Neural crest cell (in vitro differentiated cells): Measurements from ENCODE around the gene GDF7. TPM values are rescaled to one million over a fixed set of nuclear protein-coding genes. Genes with fewer than 3 reads are reported as not detected.
A peak's percentile ranks its signal among the peaks of the same experiment; 100 is the strongest.

Source experiments
- DNase-seq: peaks from one replicate; pipeline ENCODE4 v3.0.0; 2021; ENCODE audit warnings: low read depth, mixed read lengths, low spot score
- H3K27ac Mint-ChIP-seq: one replicate; pipeline ENCODE4 v1.8.0; 2021; ENCODE audit warnings: mild to moderate bottlenecking, mixed read lengths; ENCODE audit not compliant: unreplicated experiment
- H3K27me3 Mint-ChIP-seq: 2 replicates; pipeline ENCODE4 v1.8.0; 2021; ENCODE audit warnings: low read depth, mild to moderate bottlenecking, mixed read lengths
- H3K36me3 Mint-ChIP-seq: 2 replicates; pipeline ENCODE4 v1.8.0; 2021; ENCODE audit warnings: low read depth, mild to moderate bottlenecking, mixed read lengths
- H3K4me1 Mint-ChIP-seq: 2 replicates; pipeline ENCODE4 v1.8.0; 2021; ENCODE audit warnings: mixed read lengths
- H3K4me3 Mint-ChIP-seq: one replicate; pipeline ENCODE4 v1.8.0; 2021; ENCODE audit warnings: mild to moderate bottlenecking, mixed read lengths
- H3K9me3 Mint-ChIP-seq: 2 replicates; pipeline ENCODE4 v1.8.0; 2021; ENCODE audit warnings: mixed read lengths
- total RNA-seq: library from RNA; stranded (reverse); gene quantifications from 2 replicates; pipeline ENCODE4 v1.2.1, GENCODE V29; 2021
- TF ChIP-seq, protein P1 (sequence below): fragments of 200-600 bp; sonication (generic); conservative IDR thresholded peaks from 2 replicates; pipeline ENCODE4 v1.5.0; 2021; ENCODE audit warnings: antibody characterized with exemption, mild to moderate bottlenecking

Gene GDF7
- total RNA-seq, 1 donor from 2014 or later: 0.40 TPM

DNA sequence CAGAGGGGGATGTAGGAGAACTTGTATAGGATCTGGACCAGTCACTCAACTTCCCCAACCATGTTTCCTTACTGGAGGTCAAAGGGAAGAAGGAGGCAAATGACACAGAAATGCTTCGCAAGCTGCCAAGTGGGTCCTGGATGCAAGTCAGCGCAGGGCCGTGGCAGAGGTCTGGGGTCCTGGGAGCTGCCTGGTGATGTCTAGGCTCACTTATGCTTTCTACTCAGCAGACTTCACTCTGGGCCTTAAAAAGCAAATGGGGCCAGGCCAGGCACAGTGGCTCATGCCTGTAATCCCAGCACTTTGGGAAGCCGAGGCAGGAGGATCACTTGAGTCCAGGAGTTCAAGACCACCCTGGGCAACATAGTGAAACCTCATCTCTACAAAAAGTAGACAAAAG lies 36.0 kb upstream of the GDF7 start:
- Mint-ChIP-seq H3K4me1 (peaks cover 47% of the 10 kb centered on the region), H3K4me3 (no peak overlapping the region), H3K27ac (no peak overlapping the region), H3K27me3 (peaks cover 2% of the 10 kb centered on the region), H3K9me3 (no peaks in the 10 kb centered on the region), H3K36me3 (no peaks in the 10 kb centered on the region)
- TF ChIP-seq, protein P1, sequence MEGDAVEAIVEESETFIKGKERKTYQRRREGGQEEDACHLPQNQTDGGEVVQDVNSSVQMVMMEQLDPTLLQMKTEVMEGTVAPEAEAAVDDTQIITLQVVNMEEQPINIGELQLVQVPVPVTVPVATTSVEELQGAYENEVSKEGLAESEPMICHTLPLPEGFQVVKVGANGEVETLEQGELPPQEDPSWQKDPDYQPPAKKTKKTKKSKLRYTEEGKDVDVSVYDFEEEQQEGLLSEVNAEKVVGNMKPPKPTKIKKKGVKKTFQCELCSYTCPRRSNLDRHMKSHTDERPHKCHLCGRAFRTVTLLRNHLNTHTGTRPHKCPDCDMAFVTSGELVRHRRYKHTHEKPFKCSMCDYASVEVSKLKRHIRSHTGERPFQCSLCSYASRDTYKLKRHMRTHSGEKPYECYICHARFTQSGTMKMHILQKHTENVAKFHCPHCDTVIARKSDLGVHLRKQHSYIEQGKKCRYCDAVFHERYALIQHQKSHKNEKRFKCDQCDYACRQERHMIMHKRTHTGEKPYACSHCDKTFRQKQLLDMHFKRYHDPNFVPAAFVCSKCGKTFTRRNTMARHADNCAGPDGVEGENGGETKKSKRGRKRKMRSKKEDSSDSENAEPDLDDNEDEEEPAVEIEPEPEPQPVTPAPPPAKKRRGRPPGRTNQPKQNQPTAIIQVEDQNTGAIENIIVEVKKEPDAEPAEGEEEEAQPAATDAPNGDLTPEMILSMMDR: no peak
- no peak for DNase-seq

DNA sequence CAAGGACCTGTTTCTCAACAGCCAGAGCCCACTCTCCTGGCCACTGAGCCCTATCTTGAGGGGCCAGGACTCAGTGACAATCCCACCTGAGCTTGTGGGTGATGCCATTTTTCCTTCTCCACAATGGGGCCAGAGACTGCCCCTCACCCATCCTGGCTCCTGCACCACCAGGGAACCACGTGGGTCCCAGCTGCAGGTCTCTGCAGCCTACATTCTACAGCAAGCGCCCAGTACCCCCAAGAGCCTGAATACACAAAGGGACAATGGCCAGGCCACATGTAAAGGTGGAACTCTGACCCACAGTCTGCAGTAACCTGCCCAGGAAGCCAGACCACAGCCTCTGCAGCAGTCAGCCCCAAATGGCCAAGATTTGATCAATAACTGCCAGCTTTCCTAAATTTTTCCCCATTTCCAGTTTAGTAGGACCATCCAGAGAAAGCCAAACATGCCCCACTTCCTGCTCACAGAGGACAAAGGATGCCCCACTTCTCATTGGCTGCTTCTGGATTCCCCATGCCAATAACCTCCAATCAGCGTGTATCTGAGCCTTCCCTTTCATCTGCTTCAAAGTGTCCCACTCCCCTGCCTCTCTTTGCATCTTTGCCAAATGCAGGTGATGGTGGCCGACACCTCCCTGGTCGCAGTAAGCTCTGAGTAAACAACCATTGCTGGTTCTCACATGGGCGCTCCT lies 35.2 kb upstream of the GDF7 start:
- Mint-ChIP-seq H3K27me3 (peaks cover 2% of the 10 kb centered on the region), H3K4me1 (peaks cover 44% of the 10 kb centered on the region), H3K9me3 (no peaks in the 10 kb centered on the region), H3K36me3 (no peaks in the 10 kb centered on the region), H3K27ac (no peak overlapping the region), H3K4me3 (no peak overlapping the region)
- no peak for DNase-seq
- TF ChIP-seq, protein P1: no peak

DNA sequence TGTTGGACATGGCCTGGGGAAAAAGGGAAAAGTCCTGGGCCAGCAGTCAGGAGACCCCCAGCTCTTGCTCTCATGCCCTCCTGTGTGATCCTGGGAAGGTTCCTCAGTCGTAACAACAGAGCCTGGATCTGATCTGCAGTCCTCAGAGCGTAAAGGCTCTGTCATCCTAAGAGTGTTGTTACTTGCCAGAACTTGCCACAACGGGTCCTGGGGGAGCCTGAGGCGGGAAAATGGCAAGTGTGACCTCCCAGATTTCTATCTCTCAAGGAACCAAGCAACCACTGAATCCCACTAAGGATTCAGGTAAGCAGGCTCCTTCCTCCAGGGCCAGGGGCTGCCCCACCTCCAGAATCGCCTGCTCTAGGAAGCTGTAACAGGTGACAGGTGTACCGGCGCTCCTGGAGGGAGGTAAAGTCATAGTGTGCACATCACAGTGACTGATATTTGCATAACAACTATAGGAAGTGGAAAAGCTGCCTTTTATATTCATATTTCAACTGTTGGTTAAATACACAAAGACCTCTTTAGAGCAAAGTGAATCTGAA lies 34.4 kb upstream of the GDF7 start:
- H3K4me3 Mint-ChIP-seq: no peak overlapping the region
- H3K27me3 Mint-ChIP-seq: peaks cover 2% of the 10 kb centered on the region
- TF ChIP-seq, protein P1: no peak
- peaks cover 36% of the 10 kb centered on the region for H3K4me1 Mint-ChIP-seq
- H3K36me3 Mint-ChIP-seq: no peaks in the 10 kb centered on the region
- DNase-seq: no peak
- no peaks in the 10 kb centered on the region for H3K9me3 Mint-ChIP-seq
- no peak overlapping the region for H3K27ac Mint-ChIP-seq

DNA sequence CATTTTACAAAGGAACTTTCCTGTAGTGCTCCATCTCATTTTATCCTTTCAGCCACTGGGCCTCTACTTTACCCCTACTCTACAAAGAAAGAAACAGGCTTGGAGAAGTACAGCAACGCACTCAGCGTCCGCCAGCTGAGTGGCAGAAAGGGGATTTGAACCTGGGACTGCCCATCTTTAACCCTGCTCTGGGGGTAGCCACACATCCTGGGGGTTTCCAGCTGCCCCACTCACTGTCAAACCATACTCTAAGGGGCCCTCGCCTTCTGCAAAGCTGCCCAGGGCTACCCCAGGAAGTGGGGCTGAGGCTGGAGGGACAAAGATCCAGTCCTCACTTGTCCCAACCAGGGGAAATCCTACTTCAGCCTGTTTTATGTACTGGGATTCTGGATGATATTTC lies 33.9 kb upstream of the GDF7 start:
- H3K27me3 Mint-ChIP-seq: peaks cover 2% of the 10 kb centered on the region
- H3K4me3 Mint-ChIP-seq: no peak overlapping the region
- H3K36me3 Mint-ChIP-seq: no peaks in the 10 kb centered on the region
- peaks cover 31% of the 10 kb centered on the region for H3K4me1 Mint-ChIP-seq
- TF ChIP-seq, protein P1: no peak
- no peak overlapping the region for H3K27ac Mint-ChIP-seq
- DNase-seq: no peak
- no peaks in the 10 kb centered on the region for H3K9me3 Mint-ChIP-seq

DNA sequence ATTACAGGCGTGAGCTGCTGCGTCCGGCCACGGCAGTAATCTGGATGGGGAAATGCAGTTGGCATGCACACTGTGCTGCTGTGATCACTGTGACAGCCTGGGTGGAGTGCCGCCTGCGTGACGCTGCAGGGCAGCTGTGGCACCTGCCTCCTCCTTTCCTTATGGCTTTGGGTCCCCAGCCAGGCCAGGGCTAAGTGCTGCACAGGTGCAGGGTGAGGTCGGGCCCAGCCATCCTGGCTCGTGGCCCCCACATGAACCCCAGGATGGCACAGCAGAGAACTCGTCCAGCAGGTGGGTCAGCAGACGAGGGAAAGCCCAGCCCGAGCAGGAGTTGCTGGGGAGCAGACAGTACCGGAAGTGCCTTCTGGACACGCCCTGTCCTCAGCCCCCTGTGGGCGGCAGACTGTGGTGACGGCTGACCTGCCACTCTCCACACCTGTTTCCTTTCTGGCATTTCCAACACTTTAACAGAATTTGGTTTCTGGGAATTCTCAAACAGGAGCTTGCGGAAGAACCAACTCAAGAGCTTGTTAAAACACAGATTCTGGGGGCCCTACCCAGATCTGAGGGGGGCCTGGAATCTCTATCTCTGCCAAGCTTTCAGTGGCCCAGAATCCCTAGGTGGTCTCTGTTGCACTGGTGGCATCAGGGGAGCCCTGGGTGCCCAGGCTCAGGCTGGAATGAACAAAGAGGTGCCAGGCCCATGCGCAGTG lies 33.0 kb upstream of the GDF7 start:
- H3K27me3 Mint-ChIP-seq: no peaks in the 10 kb centered on the region
- H3K9me3 Mint-ChIP-seq: no peaks in the 10 kb centered on the region
- DNase-seq: no peak
- peak overlapping the region; percentile 67 for H3K27ac Mint-ChIP-seq
- H3K4me1 Mint-ChIP-seq: peaks cover 22% of the 10 kb centered on the region
- no peaks in the 10 kb centered on the region for H3K36me3 Mint-ChIP-seq
- H3K4me3 Mint-ChIP-seq: no peak overlapping the region
- TF ChIP-seq, protein P1: no peak
